NCI-H2227 (cell line): ENCODE measurements around the gene PHLPP1.

Experiments used
- DNase-seq: peaks from one replicate; lab custom pipeline; 2025; ENCODE audit not compliant: unreplicated experiment; lab: John Stamatoyannopoulos, UW

Gene PHLPP1

DNA sequence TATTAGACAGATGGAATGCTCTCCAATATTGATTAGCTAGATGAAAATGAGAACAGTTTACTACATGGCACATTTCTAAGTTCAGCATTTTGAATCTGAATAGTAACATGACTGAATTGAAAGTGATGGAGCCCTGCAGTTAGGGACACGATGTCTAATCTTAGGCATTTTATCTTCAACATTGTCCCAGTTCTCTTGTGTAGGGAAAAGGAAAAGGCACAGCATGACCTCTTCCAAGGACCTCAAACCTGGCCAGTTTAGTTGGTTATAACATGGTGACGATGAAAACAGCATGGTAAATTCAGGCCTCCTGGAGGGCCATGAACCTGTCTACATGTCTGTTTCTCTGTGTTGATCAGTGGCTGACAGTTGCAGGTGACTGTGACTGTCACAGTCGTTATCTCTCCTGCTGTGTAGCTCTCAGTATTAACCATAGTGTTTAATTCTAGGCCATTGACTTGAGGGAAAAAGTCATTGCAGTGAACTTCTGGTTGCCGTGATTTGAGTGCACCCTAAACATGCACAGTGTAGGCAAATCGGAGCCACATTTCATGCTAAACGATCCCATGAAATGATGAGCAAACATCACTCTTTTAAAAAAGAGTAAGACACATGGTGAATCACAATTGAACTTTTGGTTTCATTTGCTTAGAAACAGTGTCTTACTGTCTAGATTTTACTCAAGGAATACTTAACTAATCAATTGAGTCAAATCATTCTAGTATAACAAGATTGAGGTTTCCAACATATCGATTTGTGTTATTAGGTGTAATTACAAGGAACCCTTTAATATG lies 129.7 kb downstream of the PHLPP1 start:
- DNase-seq, result no peak

- DNase-seq, result no peak
These were observed 131.0 kb downstream of the PHLPP1 start for GRCh38 chr18:62846313-62846712.

DNA sequence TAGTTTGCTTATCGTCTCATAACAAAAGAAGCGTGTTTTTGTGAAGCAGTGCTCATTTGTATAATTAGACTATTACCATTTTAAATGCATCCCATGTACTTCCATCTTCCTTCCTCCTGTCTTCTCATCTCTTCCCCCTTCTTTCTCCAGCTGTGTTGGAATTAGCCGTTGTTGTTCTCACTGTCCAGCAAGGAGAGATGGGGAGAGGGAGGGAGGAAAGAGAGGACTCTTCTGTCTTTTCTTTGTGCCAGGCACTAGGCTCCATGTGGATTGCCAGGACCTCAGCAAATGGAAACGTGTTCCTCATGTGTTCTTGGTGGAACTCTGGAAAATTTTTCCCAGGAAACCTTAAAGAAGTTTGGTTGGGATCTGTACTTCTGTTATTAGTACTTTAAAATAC lies 131.7 kb downstream of the PHLPP1 start:
- no peak for DNase-seq

DNA sequence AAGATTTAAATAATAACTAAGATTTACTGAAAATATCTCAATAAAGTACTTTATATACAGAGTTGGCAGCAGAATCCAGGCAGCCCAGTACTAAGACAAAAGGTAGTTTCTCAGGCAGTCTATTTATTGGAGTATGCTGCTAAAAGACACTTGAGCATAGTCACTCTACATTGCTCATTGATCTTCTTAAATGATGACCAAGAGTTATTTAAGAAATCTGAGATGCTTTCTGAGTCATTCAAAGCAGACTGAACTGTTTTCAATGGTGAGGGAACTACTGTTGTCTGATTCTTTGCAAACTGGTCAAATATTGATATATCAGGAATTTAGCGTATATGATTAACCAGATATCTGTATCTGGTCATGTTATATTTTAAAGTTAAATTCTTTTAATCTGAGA lies 133.6 kb downstream of the PHLPP1 start:
- DNase-seq, result no peak

- DNase-seq, result peak; percentile 39
These were observed 135.4 kb downstream of the PHLPP1 start for GRCh38 chr18:62850619-62851306.

DNA sequence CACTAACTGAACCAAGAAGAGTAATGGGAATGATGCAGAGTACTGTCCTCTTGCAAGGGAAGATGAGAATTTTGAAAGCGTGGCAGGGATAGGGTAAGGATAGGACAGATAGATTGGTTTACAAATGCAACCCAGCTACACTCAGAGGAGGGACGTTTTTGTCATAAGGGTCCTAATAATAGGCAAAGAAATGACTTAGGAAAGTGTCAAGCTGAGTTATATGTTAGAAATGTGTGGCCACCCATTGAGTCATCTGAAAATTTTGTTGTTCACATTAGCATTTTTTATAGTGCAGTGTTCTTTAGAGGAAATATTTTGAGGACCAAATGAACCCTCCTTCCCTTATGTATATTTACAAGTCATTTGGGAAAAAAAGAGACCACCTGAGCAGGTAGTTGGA lies 137.5 kb downstream of the PHLPP1 start:
- no peak for DNase-seq

DNA sequence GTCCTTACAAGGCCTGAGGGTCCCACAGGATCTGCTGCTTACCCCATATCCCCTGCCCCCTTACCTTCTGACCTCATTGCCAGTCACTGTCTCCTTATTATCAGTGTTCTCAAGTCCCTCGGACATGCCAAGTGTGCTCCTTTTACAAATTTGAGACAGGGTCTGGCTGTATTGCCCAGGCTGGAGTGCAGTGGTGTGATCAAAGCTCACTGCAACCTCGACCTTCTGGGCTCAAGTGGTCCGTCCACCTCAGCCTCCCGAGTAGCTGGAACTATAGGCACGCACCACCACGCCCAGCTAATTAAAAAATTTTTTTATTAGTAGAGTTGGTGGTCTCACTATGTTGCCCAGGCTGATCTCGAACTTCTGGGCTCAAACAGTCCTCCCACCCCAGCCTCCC lies 141.0 kb downstream of the PHLPP1 start:
- DNase-seq, result no peak

- DNase-seq, result no peak
These were observed 142.1 kb downstream of the PHLPP1 start for GRCh38 chr18:62857263-62857976.

GRCh38 chr18:62860062-62860461 lies 144.7 kb downstream of the PHLPP1 start:
- DNase-seq, result no peak

- no peak for DNase-seq
These were observed 147.1 kb downstream of the PHLPP1 start for GRCh38 chr18:62862466-62862865.

GRCh38 chr18:62863579-62864001 lies 148.2 kb downstream of the PHLPP1 start:
- DNase-seq, result no peak

DNA sequence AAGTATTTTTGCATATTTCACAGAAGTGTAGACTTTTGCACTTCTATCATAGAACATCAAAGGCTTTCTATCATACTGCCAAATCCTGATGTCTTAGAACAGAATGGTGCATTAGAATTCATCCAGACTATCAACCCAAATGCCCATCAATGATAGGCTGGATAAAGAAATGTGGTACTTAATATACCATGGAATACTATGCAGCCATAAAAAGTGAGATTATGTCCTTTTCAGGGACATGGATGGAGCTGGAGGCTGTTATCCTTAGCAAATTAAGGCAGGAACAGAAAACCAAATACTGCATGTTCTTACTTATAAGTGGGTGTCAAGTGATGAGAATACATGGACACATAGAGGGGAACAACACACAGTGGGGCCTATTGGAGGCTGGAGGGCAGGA lies 150.2 kb downstream of the PHLPP1 start:
- no peak for DNase-seq

- no peak for DNase-seq
These were observed 152.2 kb downstream of the PHLPP1 start for GRCh38 chr18:62867534-62867933.

DNA sequence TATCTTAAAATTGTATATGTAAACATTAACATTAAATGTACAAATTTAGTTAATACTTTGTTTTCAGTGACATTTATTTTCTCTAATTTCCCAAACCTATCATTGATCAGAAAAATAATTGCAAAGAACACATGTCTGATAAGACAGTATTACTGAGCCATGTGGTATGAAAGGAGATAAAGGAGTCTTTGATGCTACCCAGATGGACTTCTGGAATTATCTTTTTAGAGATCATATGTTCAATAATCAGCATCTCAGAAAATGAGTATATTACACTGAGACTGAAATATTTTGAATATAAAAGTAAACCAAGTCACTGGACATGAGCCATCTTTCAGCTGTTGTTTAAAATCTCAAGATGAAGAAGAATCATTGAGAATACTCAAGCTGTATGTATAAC lies 153.3 kb downstream of the PHLPP1 start:
- DNase-seq, result no peak

GRCh38 chr18:62870643-62871042 lies 155.3 kb downstream of the PHLPP1 start:
- DNase-seq, result no peak

DNA sequence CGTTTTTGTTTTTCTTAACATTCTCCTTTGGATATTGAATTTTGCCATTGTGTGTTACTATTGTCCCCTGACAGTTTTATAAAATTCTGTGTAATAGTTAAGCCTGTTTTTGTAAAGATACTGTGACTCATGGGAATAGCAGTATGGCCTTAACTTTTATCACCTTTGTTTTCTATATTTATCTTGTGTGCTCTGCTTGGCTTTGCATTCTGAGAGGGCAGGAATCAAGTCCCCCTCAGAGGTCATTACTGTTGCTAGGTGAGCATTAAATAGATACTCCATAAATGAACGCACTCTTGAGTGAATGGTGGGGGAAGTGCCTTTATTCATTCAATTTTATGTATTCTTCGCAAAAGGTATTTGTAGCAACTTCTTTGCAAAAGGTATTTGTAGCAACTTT lies 160.0 kb downstream of the PHLPP1 start:
- DNase-seq, result no peak

- no peak for DNase-seq
These were observed 160.8 kb downstream of the PHLPP1 start for GRCh38 chr18:62876111-62876510.

DNA sequence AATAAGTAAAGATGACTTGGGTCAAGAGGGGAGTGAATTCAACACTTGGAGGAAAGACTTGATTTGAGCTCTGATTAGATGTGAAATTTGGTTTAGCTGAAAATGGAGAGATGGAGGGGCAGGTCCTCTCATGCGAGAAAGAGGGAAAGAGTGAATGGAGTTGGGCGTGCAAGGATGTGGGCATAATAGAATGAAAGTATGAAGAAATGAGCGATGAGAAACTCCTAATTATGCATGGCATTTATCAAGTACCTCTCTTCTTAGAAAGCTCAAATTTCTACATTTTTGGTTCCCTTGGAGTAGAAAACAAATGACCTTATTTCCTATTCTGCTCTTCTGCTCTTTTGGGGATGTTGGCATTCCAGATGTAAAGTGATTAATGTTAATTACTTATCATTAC lies 161.5 kb downstream of the PHLPP1 start:
- no peak for DNase-seq

DNA sequence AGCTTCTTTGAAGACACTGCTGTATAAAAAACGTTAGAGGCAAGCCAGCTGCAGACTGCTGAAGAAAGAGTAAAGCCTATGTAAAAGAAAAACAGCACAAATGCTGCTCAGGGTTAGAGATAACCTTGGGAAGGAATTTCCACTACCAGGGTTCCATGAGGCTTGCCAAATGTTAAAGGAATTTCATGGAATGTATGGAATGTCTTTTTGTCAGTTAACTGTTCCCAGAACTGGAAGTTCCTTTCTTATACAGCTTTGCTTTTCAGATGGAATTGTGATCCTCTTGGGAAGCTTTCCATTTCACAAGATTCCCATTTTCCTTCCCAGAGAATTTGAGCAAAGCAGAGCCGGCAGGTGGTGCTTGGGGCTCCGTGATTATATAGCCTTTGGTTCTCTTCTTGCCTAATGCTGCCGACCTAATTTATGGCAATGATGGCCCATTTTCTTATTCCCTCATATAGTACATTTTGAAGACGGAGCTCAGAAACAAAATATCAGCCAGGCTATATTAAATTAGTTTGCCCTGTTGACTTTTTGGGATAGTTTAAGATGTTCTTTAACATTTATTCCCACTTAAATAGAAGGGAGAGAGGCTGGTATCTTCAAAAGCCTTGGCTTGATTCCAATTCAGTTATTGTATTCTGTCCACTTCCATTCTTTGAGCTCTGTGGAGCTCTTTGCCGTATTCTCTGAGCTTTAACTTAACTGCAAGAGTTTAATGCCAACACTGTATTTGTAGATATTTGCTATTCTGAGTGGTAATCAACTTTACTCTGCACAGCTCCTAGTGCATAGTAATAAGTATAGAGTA lies 162.3 kb downstream of the PHLPP1 start:
- peak; percentile 71 for DNase-seq

GRCh38 chr18:62878305-62878704 lies 163.0 kb downstream of the PHLPP1 start:
- DNase-seq, result peak; percentile 44

DNA sequence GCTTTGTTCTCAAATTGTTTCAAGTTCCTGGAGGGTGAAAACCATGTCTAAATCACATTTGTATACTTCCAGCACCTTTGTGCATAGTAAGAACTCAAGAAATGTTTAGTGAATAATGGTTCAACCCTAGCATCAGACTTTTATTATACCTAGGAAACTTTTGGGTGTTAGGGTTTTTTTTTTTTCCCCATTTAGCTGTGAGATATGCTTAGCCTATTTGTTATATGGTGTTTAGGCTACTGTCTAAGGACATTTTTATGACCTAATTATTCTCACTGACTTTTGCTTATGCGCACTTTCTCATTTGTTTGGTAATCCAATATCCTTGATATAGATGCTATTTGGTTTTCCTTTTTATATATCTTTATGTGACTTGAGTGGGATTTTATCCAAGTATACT lies 164.7 kb downstream of the PHLPP1 start:
- no peak for DNase-seq
